Neuron (in vitro differentiated cells): ENCODE data around the gene RNF207.

Source experiments
- H2AFZ ChIP-seq: one replicate; pipeline ENCODE4 v1.6.1; 2013; ENCODE audit warnings: low read depth, mild to moderate bottlenecking, inconsistent platforms, low read length, moderate library complexity
- H3K27me3 ChIP-seq: one replicate; pipeline ENCODE4 v1.6.1; 2013; ENCODE audit warnings: low read length; ENCODE audit not compliant: insufficient read depth
- H3K36me3 ChIP-seq: one replicate; pipeline ENCODE4 v1.6.1; 2013; ENCODE audit warnings: low read length; ENCODE audit not compliant: insufficient read depth
- H3K4me1 ChIP-seq: one replicate; pipeline ENCODE4 v1.6.1; 2013; ENCODE audit warnings: low read length; ENCODE audit not compliant: insufficient read depth
- H3K4me3 ChIP-seq: 2 replicates; pipeline ENCODE4 v1.5.1; 2013; ENCODE audit warnings: mild to moderate bottlenecking, low read length, moderate library complexity
- H3K9me3 ChIP-seq: one replicate; pipeline ENCODE4 v1.6.1; 2013; ENCODE audit warnings: low read length

The RNF207 gene

DNA sequence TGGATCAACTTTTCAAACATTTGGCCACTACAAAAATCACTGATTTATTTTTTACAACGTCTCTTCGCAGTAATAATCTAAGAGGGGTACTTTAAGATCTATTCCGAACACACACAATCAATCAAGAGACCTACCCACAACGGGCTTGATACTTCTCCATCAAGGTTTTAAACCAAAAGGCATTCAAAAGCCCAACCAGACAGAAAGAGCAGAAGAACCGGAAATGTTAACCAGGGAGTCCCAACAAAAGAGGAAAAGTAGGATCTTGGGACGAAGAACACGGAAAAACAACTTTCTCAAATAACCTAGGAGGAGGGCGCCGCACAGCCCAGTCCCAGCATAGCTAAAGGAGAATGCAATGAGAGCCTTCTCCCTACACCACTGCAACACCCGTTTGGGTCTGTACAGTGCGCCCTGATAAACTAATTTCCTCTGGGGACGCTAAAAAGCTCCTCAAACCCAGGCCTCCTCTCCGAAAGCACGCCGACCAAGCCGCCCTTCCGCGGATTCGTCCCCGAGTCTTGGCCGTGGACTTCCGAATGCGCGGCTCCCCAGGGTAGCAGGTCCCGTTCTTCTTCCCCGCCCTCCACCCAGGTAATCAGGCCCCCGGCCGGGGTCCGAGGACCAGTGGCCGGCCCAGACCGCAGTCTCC lies 7.1 kb upstream of the RNF207 start:
- H3K4me1 ChIP-seq: peaks cover 21% of the 10 kb centered on the region
- peaks cover 33% of the 10 kb centered on the region for H3K36me3 ChIP-seq
- no peaks in the 10 kb centered on the region for H3K27me3 ChIP-seq
- H3K4me3 ChIP-seq: peak overlapping the region; percentile 95
- H3K9me3 ChIP-seq: no peaks in the 10 kb centered on the region
- no peak overlapping the region for H2AFZ ChIP-seq

GRCh38 chr1:6199298-6200187 lies 6.4 kb upstream of the RNF207 start, which contains the start of gene RPL22:
Gene RPL22 (minus strand): TSS chr1:6199595. CDS start chr1:6199573, 22 bp downstream.
- Histone ChIP-seq H3K4me3 (peak within 1 kb of the TSS; percentile 95), H3K36me3 (peaks cover 25% of the 10 kb centered on the region), H3K27me3 (no peaks in the 10 kb centered on the region), H3K4me1 (peaks cover 21% of the 10 kb centered on the region), H3K9me3 (no peaks in the 10 kb centered on the region), H2AFZ (peak within 1 kb of the TSS; percentile 78)

- H3K4me1 ChIP-seq: peaks cover 23% of the 10 kb centered on the region
- peak overlapping the region; percentile 78 for H2AFZ ChIP-seq
- peaks cover 20% of the 10 kb centered on the region for H3K36me3 ChIP-seq
- peak overlapping the region; percentile 95 for H3K4me3 ChIP-seq
- H3K9me3 ChIP-seq: no peaks in the 10 kb centered on the region
- no peaks in the 10 kb centered on the region for H3K27me3 ChIP-seq
These were observed 5.6 kb upstream of the RNF207 start for GRCh38 chr1:6200188-6200809.

GRCh38 chr1:6202256-6202655 lies 3.7 kb upstream of the RNF207 start:
- Histone ChIP-seq H3K27me3 (peaks cover 10% of the 10 kb centered on the region), H3K4me1 (peaks cover 21% of the 10 kb centered on the region), H3K36me3 (peaks cover 6% of the 10 kb centered on the region), H3K4me3 (no peak overlapping the region), H3K9me3 (no peaks in the 10 kb centered on the region), H2AFZ (no peak overlapping the region)

GRCh38 chr1:6206520-6206855 lies 569 bp downstream of the RNF207 start:
- Histone ChIP-seq H3K4me1 (peaks cover 6% of the 10 kb centered on the region), H3K9me3 (no peaks in the 10 kb centered on the region), H3K27me3 (peaks cover 10% of the 10 kb centered on the region), H3K36me3 (no peaks in the 10 kb centered on the region), H3K4me3 (no peak overlapping the region), H2AFZ (no peak overlapping the region)

- no peaks in the 10 kb centered on the region for H3K36me3 ChIP-seq
- peaks cover 10% of the 10 kb centered on the region for H3K27me3 ChIP-seq
- no peak overlapping the region for H3K4me3 ChIP-seq
- H3K9me3 ChIP-seq: no peaks in the 10 kb centered on the region
- peaks cover 6% of the 10 kb centered on the region for H3K4me1 ChIP-seq
- no peak overlapping the region for H2AFZ ChIP-seq
These were observed 1.4 kb downstream of the RNF207 start for GRCh38 chr1:6207075-6207885.

DNA sequence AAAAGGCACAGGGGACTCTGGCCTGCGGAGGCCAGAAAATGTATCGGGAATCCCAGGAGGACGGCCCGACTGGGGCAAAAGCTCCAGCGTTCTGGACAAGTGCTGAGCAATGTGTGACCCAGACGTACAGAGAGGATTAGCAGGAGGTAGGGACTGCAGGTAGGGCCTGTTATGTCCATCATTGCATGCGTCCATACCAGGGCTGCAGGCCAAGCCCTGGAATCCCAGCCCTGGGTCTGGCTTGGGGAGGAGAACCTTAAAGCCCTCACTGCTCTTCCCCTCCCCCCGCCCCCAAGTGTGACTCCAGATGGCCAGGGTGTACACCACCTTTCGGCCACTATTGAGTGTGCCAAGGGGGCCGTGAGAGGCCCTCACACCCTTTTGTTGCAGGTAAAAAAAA lies 2.0 kb downstream of the RNF207 start:
- H2AFZ ChIP-seq: no peak overlapping the region
- H3K27me3 ChIP-seq: peaks cover 10% of the 10 kb centered on the region
- no peaks in the 10 kb centered on the region for H3K36me3 ChIP-seq
- H3K9me3 ChIP-seq: no peaks in the 10 kb centered on the region
- H3K4me1 ChIP-seq: peaks cover 6% of the 10 kb centered on the region
- H3K4me3 ChIP-seq: no peak overlapping the region

- Histone ChIP-seq H3K4me1 (peaks cover 6% of the 10 kb centered on the region), H3K27me3 (peaks cover 10% of the 10 kb centered on the region), H3K4me3 (peak overlapping the region; percentile 44), H3K36me3 (no peaks in the 10 kb centered on the region), H2AFZ (no peak overlapping the region), H3K9me3 (no peaks in the 10 kb centered on the region)
These were observed 3.1 kb downstream of the RNF207 start for GRCh38 chr1:6208723-6209660.

DNA sequence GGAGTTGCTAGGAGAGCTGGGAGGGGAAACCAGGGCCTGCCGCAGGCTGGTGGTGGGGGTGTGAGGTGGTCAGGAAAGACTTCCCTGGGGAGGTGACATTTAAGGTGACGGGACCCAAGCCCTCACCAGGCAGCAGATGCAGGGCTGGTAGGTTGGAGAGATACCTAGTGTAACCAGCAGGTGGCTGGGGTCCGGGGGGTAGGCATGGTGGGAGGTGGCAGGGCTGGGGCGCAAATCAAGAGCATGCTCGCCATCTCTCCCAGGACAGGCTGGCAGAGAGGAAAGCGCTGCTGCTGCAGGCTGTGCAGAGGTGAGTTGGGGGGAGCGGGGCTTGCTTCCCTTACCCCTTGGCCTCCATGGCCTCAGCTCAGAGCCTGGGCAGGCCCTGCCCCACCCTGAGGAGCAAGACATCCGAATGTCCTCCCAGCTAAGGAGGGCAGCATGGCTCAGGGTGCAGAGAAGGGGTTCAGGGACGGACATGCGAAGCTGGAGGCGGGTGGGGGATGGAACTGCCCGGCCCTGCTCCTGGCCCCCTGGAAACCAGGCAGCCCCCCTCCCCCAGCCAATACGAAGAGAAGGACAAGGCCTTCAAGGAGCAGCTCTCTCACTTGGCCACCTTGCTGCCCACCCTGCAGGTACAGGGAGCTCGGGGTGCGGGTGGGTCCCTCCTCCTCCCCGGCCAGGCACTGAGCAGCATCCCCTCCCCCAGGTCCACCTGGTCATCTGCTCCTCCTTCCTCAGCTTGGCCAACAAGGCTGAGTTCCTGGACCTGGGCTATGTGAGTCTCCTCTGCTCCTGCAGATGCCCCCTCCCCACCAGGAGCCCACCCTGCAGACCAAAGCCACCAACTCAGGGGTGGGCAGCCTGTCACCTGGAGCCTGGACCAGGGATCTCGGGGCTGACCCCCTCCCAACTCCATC lies 4.0 kb downstream of the RNF207 start:
- Histone ChIP-seq H3K4me1 (peaks cover 6% of the 10 kb centered on the region), H3K36me3 (no peaks in the 10 kb centered on the region), H3K4me3 (peak overlapping the region; percentile 44), H3K9me3 (no peaks in the 10 kb centered on the region), H3K27me3 (peaks cover 10% of the 10 kb centered on the region), H2AFZ (no peak overlapping the region)

DNA sequence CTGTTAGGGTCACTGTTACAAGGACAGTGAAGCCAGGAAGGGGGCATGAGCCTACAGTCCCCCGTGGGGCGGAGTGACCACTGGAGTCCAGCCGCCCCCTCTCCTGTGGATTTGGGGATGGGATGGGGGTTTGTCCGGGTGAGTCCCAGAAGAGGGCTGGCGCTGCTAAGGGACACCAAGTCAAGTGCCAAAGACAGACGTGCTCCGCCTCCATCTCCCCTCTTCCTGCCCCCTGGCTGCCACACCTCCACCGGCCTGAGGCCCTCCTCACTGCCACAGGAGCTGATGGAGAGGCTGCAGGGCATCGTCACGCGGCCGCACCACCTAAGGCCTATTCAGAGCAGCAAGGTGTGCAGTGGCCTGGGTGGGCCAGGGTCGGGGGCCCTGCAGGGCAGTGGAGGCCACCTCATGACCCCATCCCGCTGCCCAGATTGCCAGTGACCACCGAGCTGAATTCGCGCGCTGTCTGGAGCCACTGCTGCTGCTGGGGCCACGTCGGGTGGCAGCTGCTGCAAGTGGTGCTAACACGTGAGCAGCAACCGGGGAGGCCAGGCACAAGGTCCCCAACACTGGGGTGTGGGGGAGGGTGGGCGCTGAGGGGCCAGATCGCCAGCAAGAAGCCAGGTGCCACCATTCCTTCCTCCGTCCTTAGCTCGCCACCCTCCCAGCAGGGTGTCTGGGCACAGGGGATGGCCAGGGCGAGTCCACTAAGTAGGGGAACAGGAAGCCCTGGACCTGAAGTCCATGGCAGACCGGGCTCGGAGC lies 4.9 kb downstream of the RNF207 start:
- H3K27me3 ChIP-seq: peaks cover 7% of the 10 kb centered on the region
- H3K4me3 ChIP-seq: no peak overlapping the region
- H3K9me3 ChIP-seq: no peaks in the 10 kb centered on the region
- H2AFZ ChIP-seq: no peak overlapping the region
- H3K4me1 ChIP-seq: peaks cover 4% of the 10 kb centered on the region
- no peaks in the 10 kb centered on the region for H3K36me3 ChIP-seq

DNA sequence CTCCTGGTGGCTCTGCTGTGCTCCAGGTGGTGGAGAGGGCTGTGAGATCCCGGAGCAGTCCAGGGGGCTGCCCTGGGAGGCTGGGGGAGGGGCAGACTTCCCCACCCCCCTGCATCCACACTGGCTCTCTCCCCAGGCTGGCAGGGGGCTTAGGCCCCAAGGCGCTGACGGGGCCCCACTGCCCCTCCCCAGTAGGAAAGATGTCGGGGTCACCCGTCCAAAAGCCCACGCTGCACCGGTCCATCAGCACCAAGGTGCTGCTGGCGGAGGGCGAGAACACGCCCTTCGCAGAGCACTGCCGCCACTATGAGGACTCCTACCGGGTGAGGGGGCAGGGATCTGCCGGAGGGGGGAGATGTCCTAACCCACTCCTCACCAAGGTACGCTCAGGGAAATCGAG lies 5.8 kb downstream of the RNF207 start:
- Histone ChIP-seq H3K9me3 (no peaks in the 10 kb centered on the region), H3K4me1 (peaks cover 4% of the 10 kb centered on the region), H2AFZ (no peak overlapping the region), H3K36me3 (no peaks in the 10 kb centered on the region), H3K4me3 (no peak overlapping the region), H3K27me3 (no peaks in the 10 kb centered on the region)
